AG04449 (cell line): ENCODE results near the gene XPNPEP2.

Source experiments
- CTCF ChIA-PET: fragments of 350-600 bp; formaldehyde crosslinking; extraction: SDS; loops from one replicate; lab custom pipeline; 2021; ENCODE audit warnings: antibody characterized with exemption; lab: Yijun Ruan, JAX
- POLR2A ChIA-PET: fragments of 400-600, 350-600 bp; formaldehyde crosslinking; extraction: SDS; loops from one replicate; lab custom pipeline; 2020; ENCODE audit warnings: antibody characterized with exemption, inconsistent platforms; lab: Yijun Ruan, JAX
- DNase-seq: peaks from one replicate; pipeline ENCODE4 v3.0.0-alpha.2; 2010; ENCODE audit warnings: low read depth, low spot score
- H3K4me3 ChIP-seq: 2 replicates; pipeline ENCODE4 v1.5.1; 2011; ENCODE audit warnings: low read depth, mild to moderate bottlenecking, control low read depth, low read length
- TF ChIP-seq, protein P1 (sequence below): IDR thresholded peaks from one replicate; pipeline ENCODE4 v1.5.1; 2011; ENCODE audit warnings: mild to moderate bottlenecking, moderate library complexity, low read length, control low read depth, inconsistent platforms; ENCODE audit not compliant: insufficient read depth; ENCODE audit errors: missing control alignments

The XPNPEP2 gene

DNA sequence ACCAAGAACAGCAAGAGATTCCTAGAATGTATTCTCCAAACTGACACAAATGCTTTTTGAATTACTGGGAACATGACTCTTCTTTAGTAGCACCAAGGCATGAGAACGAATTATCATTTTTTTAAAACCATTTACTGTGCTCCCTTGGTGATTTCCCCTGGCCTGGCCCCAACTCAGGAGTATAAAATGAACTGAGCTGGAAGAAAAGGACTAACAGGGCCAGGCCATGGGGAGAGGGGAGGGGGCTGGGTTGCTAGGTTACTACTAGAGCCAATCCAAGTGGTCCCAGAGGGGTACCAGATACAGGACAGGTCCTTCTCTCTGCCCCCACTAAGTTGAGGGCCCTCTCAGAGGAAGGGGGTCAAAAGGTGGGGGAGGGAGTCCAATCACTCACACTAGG, 64.1 kb downstream of the XPNPEP2 start:
- TF ChIP-seq, protein P1, sequence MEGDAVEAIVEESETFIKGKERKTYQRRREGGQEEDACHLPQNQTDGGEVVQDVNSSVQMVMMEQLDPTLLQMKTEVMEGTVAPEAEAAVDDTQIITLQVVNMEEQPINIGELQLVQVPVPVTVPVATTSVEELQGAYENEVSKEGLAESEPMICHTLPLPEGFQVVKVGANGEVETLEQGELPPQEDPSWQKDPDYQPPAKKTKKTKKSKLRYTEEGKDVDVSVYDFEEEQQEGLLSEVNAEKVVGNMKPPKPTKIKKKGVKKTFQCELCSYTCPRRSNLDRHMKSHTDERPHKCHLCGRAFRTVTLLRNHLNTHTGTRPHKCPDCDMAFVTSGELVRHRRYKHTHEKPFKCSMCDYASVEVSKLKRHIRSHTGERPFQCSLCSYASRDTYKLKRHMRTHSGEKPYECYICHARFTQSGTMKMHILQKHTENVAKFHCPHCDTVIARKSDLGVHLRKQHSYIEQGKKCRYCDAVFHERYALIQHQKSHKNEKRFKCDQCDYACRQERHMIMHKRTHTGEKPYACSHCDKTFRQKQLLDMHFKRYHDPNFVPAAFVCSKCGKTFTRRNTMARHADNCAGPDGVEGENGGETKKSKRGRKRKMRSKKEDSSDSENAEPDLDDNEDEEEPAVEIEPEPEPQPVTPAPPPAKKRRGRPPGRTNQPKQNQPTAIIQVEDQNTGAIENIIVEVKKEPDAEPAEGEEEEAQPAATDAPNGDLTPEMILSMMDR: no peak
- POLR2A ChIA-PET: no interaction called here
- CTCF ChIA-PET: no interaction called here

DNA sequence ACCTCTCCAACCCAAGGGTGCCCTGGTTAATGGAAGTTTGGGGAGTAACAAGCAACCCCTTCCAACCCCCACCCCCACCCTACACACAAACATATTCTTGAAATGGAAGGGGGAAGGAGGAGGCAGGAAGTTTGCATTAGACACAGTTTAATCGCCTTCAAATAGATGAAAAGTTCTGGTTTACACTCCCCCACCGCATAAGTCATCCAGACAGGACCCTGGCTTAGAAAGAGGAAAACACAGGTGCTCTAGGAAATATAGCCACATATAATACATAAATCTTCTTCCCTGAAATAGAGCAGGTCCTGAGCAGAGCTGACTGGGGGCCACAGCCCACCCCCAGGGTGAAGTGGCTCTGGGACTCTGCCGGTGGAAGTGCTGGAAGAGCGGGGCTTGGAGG, 66.0 kb downstream of the XPNPEP2 start:
- CTCF ChIA-PET: no interaction called here

More for the DNA sequence above, 64.1 kb downstream of the XPNPEP2 start:
- no peak overlapping the region for H3K4me3 ChIP-seq
- DNase-seq: no peak

DNA sequence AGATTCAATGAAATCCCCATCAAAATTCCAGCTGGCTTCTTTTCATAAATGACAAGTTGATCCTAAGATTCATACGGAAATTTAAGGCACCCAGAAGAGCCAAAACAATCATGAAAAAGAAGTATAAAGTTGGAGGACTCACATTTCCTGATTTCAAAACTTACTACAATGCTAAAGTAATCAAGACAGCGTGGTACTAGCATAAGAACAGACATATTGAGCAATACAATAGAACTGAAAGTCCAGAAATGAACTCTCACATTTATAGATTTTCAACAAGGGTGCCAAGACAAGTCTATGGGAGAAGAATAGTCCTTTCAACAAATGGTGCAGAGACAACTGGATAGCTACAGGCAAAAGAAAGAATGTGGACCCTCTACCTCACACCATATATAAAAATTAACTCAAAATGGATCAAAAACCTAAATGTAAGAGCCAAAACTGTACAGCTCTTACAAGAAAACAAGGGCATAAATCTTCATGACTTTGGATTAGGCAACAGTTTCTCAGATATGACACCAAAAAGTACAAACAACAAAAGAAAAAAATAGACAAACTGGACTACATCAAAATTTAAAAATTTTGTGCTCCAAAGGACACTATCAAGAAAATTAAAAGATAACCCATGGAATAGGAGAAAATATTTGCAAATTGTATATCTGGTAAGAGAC, 69.5 kb downstream of the XPNPEP2 start:
- TF ChIP-seq, protein P1: no peak
- no peak for DNase-seq

More for the DNA sequence above, 66.0 kb downstream of the XPNPEP2 start:
- POLR2A ChIA-PET: no interaction called here
- DNase-seq: no peak
- TF ChIP-seq, protein P1: no peak
- no peak overlapping the region for H3K4me3 ChIP-seq

DNA sequence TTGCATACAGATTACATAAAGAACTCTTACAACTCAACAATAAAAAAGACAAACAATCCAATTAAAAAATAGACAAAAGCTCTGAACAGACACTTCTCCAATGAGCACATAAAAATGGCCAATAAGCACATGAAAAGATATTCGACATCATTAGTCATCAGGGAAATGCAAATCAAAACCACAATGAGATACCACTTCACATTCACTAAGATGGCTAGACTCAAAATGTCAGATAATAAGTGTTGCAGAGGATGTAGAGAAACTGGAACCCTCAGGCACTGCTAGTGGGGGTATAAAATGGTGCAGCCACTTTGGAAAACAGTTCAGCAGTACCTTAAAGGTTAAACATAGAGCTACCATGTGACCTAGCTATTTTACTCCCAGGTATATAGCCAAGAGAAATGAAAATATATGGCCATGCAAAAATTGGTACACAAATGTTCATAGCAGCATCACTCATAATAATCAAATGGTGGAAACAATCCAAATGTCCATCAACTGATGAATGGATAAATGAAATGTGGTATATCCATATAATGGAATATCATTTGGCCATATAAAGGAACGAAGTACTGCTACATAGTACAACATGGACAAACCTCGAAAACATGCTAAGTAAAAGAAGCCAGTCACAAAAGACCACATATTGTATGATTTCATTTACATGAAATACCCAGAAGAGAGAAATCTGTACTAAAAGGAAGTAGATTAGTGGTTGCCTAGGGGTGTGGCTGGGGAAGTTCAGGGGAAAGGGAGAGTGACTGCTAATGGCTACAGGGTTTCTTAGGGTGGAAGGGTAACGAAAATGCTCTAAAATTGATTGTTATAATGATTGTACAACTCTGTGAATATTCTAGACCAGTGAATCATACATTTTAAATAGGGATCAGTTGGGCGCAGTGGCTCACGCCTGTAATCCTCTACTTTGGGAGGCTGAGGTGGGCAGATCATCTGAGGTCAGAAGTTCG, 70.3 kb downstream of the XPNPEP2 start:
- CTCF ChIA-PET: no interaction called here

More for the DNA sequence above, 69.5 kb downstream of the XPNPEP2 start:
- POLR2A ChIA-PET: no interaction called here
- CTCF ChIA-PET: interaction anchor here (1.3 kb wide), 1 partner anchor 82 kb away, joined by 4 read pairs; no protein-coding TSS in a partner anchor
- H3K4me3 ChIP-seq: no peak overlapping the region

DNA sequence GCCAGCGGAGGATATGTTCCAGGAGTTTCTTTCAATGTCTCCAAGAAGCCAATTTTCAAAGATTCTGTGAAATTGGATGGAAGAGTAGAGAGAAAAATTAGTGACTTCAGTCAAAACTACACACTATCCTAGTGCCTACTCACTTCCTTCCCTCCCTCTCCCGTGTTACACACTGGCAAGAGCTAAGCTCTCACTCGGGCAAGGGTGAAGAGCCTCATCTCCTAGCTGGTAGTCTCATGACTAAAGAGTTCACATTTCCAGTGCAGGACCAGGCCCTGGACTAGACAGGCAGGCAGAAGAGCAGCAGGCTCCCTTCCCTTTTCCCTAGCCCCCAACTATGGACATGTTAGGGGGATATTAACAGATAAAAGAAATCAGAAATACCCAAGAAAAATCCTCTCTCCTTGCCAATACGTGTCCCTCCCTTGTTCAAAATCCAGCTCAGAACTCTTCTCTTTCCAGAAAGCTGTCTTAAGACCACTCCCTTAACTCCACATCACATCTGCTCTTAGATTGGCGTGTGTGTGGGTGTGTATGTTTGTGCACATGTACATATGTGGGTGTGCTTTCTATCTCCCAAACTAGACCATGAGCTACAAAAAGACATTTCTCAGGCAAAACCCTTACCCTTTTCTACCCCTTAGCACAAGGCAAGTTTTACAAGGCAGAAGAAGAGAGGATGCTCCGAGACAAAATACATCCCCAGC, 75.0 kb downstream of the XPNPEP2 start:
- TF ChIP-seq, protein P1: no peak
- ChIA-PET CTCF (no interaction called here), POLR2A (no interaction called here)
- no peak for DNase-seq
- no peak overlapping the region for H3K4me3 ChIP-seq

More for the DNA sequence above, 70.3 kb downstream of the XPNPEP2 start:
- H3K4me3 ChIP-seq: no peak overlapping the region
- TF ChIP-seq, protein P1: no peak
- no peak for DNase-seq
- POLR2A ChIA-PET: no interaction called here
